Measurements from ENCODE around the gene SEMA7A.

Gene SEMA7A

GRCh38 chr15:74403991-74404563 lies 29.7 kb downstream of the SEMA7A start:
- in situ Hi-C loops (cut with HindIII; ENCODE audit: low pct_unique_long_range_greater_than_20kb, low sequenced_read_pairs) = no loop called here
- DNase-seq (ENCODE audit: low read depth in 1 of 2, low spot score in 1 of 2) = no peak
- TF ChIP-seq JUND (IDR thresholded peaks at IDR 0.05; ENCODE audit: low read depth) = no peak

DNA sequence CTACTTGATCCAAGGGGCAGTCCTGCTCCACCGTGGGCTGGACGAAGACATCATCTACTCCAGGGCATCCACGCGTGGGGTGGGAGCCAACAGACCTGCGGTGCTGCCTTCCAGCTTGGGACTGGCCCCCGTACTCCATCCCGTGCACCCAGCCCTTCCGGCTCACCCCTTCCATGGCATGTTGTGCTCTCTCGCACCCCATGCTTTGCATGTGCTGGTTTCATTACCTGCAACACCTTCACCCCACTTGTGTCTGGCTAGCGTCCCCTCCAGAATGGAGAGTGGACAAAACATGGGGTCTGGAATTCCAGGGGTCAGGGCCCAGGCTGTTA lies 30.2 kb downstream of the SEMA7A start:
- no peak for TF ChIP-seq JUND (IDR thresholded peaks at IDR 0.05; ENCODE audit: low read depth)

DNA sequence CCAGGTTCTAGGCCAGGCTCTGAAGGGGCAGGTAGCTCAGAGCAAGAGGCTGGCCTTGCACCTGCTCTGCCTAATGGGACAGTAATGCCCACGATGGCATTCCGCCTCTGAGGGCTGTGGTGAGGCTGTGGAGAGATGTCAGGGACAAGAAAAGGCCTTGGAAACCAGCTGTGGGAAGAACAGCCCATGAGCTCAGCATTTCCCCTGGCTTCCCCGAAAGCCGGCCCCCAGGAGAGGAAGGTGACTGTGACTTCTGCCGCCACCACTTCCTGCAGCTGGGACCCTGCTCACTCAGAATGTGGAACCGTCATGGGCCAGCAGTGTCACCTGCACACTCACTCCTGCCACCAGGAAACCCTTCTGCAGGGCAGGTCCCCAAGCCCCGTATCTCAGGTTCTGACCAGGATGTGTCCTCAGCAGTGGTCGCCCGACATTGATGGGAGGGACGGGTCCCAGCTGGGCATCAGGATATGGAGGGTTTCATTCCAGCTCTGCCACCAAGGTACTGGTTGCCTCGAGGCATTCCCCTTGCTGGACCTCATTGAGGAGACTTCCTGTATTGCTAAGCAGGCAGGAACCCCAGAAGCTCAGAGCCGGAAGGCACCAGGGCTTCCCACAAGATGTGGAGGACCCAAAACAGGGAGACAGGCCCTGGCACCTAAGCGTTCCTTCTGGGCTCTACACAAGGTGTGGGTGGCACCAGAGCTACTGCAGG lies 30.7 kb downstream of the SEMA7A start:
- in situ Hi-C loops (cut with HindIII; ENCODE audit: low pct_unique_long_range_greater_than_20kb, low sequenced_read_pairs) = no loop called here
- DNase-seq (ENCODE audit: low read depth in 1 of 2, low spot score in 1 of 2) = no peak
- TF ChIP-seq JUND (IDR thresholded peaks at IDR 0.05; ENCODE audit: low read depth) = no peak

More for the DNA sequence above, 30.2 kb downstream of the SEMA7A start:
- no peak for DNase-seq (ENCODE audit: low read depth in 1 of 2, low spot score in 1 of 2)
- in situ Hi-C loops (cut with HindIII; ENCODE audit: low pct_unique_long_range_greater_than_20kb, low sequenced_read_pairs) = no loop called here

- DNase-seq (ENCODE audit: low read depth in 1 of 2, low spot score in 1 of 2) = no peak
- no peak for TF ChIP-seq JUND (IDR thresholded peaks at IDR 0.05; ENCODE audit: low read depth)
- in situ Hi-C loops (cut with HindIII; ENCODE audit: low pct_unique_long_range_greater_than_20kb, low sequenced_read_pairs) = no loop called here
Observed at GRCh38 chr15:74402337-74402841, 31.4 kb downstream of the SEMA7A start.

DNA sequence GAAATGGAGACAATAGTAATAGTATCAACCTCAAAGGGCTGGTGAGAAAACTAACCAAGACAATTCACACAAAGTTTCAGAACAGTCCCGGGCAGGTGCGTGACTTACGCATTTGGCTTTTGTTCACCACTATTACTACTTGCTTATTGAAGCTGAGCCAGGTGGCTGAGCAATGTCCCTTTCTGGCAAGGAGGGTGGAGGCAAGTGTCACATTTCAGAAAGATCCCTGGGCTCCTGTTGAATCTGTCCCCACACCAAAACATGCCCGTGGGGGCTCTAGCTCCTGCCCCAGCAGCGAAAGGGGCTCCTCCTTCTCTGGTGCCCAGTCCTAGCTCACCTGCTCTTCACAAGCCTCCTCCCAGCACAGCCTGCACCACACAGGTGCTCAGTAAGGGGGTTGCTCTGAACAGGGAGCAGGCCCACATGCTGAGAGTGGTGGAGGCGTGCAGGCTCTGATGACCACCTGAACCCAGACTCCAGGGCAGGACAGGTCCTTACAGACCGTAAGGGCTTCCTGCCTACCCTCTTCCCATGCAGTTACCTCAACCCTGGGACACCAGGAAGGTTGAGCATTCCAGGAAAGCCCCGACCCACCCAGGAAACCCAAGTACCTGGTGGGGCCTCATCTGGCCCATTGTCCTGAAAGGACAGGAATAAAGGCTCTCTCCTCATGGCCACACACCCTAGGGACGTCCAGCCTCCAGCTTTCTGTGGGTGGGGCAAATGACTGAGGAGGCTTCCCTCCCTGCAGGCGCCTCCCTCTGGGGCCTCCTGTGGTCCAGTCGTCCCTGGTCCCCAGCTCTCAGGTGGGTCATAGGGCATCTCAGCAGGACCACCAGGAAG lies 32.6 kb downstream of the SEMA7A start:
- in situ Hi-C loops (cut with HindIII; ENCODE audit: low pct_unique_long_range_greater_than_20kb, low sequenced_read_pairs) = no loop called here
- TF ChIP-seq JUND (IDR thresholded peaks at IDR 0.05; ENCODE audit: low read depth) = no peak
- peak in 1 of 2 experiments; percentile 41 for DNase-seq (ENCODE audit: low read depth in 1 of 2, low spot score in 1 of 2)

- DNase-seq (ENCODE audit: low read depth in 1 of 2, low spot score in 1 of 2) = no peak
- TF ChIP-seq JUND (IDR thresholded peaks at IDR 0.05; ENCODE audit: low read depth) = no peak
- in situ Hi-C loops (cut with HindIII; ENCODE audit: low pct_unique_long_range_greater_than_20kb, low sequenced_read_pairs) = no loop called here
Observed at GRCh38 chr15:74400313-74400860, 33.4 kb downstream of the SEMA7A start.

DNA sequence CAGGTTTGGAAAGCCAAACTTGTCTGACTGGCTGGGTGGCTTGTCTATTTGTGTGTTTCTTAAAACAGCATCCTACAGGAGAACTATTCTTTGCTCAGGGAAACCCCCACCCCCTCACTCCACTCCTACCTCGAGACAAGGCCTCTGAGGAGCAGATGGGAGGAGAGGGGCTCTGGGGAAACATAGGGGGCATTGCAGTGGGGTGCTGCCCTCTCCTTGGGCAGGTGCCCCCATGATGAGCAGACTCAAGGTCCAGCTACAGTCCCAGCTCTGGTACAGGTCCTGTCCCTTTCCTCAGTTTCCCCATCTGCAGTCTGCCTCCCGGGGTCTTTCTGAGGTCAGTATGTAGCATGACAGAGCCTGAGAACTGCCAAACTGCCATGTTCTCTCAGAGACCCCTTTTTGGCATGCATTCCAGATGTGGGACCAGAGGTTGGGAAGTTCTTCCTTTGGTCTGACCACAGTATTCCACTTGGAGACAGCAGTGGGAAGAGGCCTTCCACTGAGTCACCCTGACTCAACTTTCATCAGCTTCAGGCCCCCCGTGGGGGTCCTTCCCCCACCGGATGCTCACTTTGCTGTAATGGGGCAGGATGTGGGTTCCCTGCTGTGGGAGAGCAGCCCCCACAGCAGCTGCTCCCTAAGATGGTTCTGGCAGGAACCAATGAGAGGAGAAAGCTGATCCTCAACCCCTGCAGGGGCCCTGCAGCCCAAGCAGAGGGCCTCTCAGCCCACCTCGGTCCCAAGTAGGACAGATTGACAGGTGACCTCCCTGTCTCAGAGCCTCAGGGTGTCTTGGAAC lies 34.0 kb downstream of the SEMA7A start:
- in situ Hi-C loops (cut with HindIII; ENCODE audit: low pct_unique_long_range_greater_than_20kb, low sequenced_read_pairs) = no loop called here
- TF ChIP-seq JUND (IDR thresholded peaks at IDR 0.05; ENCODE audit: low read depth) = no peak
- DNase-seq (ENCODE audit: low read depth in 1 of 2, low spot score in 1 of 2) = peak in 1 of 2 experiments; percentile 81

DNA sequence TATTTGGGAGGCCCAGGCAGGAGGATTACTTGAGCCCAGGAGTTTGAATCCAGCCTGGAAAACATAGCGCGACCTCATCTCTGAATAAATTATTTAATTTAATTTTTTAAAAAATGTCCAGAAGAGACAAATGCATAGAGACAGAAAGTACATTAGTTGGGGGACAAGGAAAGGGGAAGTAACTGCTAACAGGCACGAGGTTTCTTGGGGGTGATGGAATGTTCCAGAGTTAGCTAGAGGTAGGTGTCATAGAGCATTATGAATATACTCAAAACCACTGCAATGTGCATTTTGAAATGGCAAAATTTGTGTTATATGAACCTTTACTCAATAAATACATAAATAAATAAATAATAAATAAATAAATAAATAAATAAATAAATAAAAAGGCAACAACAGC lies 34.7 kb downstream of the SEMA7A start:
- no peak for DNase-seq (ENCODE audit: low read depth in 1 of 2, low spot score in 1 of 2)
- in situ Hi-C loops (cut with HindIII; ENCODE audit: low pct_unique_long_range_greater_than_20kb, low sequenced_read_pairs) = no loop called here
- no peak for TF ChIP-seq JUND (IDR thresholded peaks at IDR 0.05; ENCODE audit: low read depth)

GRCh38 chr15:74398183-74398582 lies 35.6 kb downstream of the SEMA7A start:
- DNase-seq (ENCODE audit: low read depth in 1 of 2, low spot score in 1 of 2) = no peak
- no peak for TF ChIP-seq JUND (IDR thresholded peaks at IDR 0.05; ENCODE audit: low read depth)
- in situ Hi-C loops (cut with HindIII; ENCODE audit: low pct_unique_long_range_greater_than_20kb, low sequenced_read_pairs) = no loop called here

- no peak for TF ChIP-seq JUND (IDR thresholded peaks at IDR 0.05; ENCODE audit: low read depth)
- no peak for DNase-seq (ENCODE audit: low read depth in 1 of 2, low spot score in 1 of 2)
- in situ Hi-C loops (cut with HindIII; ENCODE audit: low pct_unique_long_range_greater_than_20kb, low sequenced_read_pairs) = no loop called here
Observed at GRCh38 chr15:74397239-74398068, 36.3 kb downstream of the SEMA7A start.
